HEK293 (cell line): ENCODE measurements around the gene GALNT13.

Source experiments
- CTCF ChIP-seq: fragments of 450-650 bp; formaldehyde crosslinking; IDR thresholded peaks from 2 replicates; pipeline ENCODE4 v1.5.1; 2016; ENCODE audit warnings: missing biosample characterization, missing genetic modification characterization
- SP3 ChIP-seq: fragments of 450-650 bp; formaldehyde crosslinking; IDR thresholded peaks from 2 replicates; pipeline ENCODE4 v1.5.1; 2016; ENCODE audit warnings: missing biosample characterization, missing genetic modification characterization
- TSHZ1 ChIP-seq: fragments of 450-650 bp; formaldehyde crosslinking; IDR thresholded peaks from 2 replicates; pipeline ENCODE4 v1.5.1; 2016; ENCODE audit warnings: missing biosample characterization, missing genetic modification characterization, borderline replicate concordance
- YY1 ChIP-seq: fragments of 450-650 bp; formaldehyde crosslinking; IDR thresholded peaks from 2 replicates; pipeline ENCODE4 v1.5.1; 2018; ENCODE audit warnings: missing biosample characterization, missing genetic modification characterization
- ZNF530 ChIP-seq: fragments of 450-650 bp; formaldehyde crosslinking; IDR thresholded peaks from 2 replicates; pipeline ENCODE4 v1.5.1; 2016; ENCODE audit warnings: low read depth, missing biosample characterization, missing genetic modification characterization
- ZNF639 ChIP-seq: fragments of 450-650 bp; formaldehyde crosslinking; IDR thresholded peaks from 2 replicates; pipeline ENCODE4 v1.5.1; 2016; ENCODE audit warnings: missing biosample characterization, missing genetic modification characterization

- TF ChIP-seq CTCF (tag by site-specific recombination) (no peak), ZNF639 (no peak), SP3 (no peak), ZNF530 (tag by site-specific recombination) (no peak), TSHZ1 (tag by site-specific recombination) (no peak), YY1 (tag by site-specific recombination) (no peak)
Observed at GRCh38 chr2:154361276-154361675, 489.6 kb downstream of the GALNT13 start.
